Erythroblast (primary cell): Measurements from ENCODE around the gene INO80.

Experiments
- GATA1 ChIP-seq: IDR thresholded peaks from 2 replicates; pipeline ENCODE4 v1.6.1; 2011; ENCODE audit warnings: low read depth, mild to moderate bottlenecking, control low read depth, low read length, moderate library complexity
- POLR2A ChIP-seq: IDR thresholded peaks from 2 replicates; pipeline ENCODE4 v1.6.1; 2011; ENCODE audit warnings: mild to moderate bottlenecking, low read length

GRCh38 chr15:41153733-41154132 is 37.7 kb upstream of the INO80 start:
- no peak for TF ChIP-seq POLR2A
- no peak for TF ChIP-seq GATA1
